ENCODE data around the gene RAD9A.
"Not testable (repeated sequence)": the region's sequence is repeated elsewhere in the genome, so short reads cannot be mapped to it uniquely, and the experiment has no call there.

RAD9A gene

DNA sequence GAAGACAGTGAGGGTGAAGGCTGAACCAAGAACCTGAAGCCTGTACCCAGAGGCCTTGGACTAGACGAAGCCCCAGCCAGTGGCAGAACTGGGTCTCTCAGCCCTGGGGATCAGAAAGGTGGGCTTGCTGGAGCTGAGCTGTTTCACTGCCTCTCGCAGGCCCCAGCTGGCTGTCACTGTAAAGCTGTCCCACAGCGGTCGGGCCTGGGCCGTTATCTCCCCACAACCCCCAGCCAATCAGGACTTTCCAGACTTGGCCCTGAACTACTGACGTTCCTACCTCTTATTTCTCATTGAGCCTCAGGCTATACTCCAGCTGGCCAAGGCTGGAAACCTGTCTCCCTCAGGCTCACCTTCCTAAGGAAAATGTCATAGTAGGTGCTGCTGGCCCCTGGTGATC is 5.8 kb downstream of the RAD9A start:
- DNase-seq (ENCODE audit: low spot score): no peak

DNA sequence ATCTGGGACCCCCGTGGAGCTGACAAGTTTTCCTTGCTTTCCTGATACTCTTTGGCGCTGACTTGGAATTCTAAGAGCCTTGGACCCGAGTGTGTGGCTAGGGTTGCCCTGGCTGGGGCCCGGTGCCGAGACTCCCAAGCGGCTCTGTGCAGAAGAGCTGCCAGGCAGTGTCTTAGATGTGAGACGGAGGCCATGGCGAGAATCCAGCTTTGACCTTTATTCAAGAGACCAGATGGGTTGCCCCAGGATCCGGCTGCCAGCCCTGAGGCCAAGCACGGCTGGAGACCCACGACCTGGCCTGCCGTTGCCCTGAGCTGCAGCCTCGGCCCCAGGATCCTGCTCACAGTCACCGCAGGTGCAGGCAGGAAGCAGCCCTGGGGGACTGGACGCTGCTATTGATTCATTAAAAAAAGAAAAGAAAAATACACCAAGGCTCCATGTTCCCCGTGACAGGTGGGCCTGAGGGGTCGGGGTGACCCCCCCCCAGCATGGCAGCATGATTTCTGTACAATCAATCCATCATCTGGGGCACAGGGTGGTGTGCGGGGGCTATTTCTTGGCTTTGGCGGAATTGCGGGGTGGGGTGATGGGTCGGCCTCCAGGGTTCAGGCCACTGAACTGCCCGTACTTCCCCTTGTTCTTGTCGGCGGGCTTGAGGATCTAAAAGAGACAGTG is 6.3 kb downstream of the RAD9A start:
- no peak for DNase-seq (ENCODE audit: low spot score)

DNA sequence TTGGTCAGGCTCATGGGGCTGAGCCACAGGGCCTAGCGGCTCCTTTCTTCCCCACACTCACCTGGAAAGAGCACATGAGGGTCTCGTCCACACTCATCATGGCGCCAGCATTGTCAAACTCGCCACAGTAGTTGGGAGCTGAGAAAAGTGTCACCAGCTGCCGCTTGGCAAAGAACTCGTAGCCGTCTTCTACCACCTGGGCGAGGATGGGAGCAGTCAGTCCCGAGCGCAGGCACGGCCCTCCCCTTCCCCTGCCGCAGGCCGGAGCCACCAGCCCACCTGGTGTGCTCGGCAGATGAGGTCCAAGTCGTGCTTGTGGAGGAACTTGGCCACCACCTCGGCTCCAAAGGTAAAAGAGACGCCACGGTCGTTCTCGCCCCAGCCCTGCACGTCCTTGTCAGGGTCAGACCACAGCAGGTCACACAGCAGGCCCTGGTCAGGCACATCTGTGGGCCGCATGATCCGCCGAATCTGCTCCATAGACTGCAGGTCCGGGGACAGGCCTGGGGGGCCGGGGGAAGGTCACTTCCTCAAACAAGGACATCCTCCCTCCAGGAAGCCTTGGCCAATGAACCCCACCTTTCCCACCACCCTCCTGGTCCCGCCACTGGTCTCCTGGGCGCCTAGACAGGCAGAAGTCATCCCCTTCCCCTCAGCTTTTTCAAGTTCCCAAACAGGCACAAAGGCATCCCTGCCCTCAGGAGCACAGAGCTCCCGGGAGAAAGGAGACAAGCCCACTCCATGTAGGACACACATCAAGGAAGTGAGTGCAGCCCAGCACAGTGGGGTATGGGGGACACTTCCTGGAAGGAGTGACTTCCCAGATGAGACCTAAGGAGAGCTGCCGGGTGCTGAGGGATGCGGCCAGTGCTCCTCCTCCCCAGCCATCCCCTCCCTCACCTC is 7.1 kb downstream of the RAD9A start:
- DNase-seq (ENCODE audit: low spot score): no peak

DNA sequence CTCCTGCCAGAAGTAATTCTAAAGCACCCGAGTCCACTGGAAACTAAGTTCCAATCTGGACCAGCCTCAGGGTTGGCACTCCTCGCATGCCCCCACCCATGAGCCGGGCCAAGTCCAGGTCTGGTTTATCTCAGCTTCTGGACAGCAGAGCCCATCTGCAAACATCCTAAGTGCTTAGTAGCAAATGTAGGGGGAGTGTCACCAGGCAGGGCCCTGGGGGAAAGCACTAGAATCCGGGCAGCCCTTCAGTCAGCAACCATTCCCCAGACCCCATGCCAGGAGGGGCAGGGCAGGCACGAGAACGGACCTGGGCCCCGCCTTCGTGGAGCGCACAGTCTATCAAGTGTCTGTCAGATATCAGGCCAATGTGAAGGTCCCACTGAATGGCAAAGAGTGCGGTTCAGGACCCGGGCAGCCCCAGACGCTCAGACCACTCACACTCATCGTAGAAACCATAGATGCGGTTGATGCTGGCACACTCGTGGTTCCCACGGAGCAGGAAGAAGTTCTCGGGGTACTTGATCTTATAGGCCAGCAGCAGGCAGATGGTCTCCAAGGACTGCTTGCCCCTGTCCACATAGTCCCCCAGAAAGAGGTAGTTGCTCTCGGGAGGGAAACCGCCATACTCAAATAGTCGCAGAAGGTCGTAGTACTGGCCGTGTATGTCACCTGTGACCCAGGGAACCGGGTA is 8.6 kb downstream of the RAD9A start:
- no peak for DNase-seq (ENCODE audit: low spot score)

DNA sequence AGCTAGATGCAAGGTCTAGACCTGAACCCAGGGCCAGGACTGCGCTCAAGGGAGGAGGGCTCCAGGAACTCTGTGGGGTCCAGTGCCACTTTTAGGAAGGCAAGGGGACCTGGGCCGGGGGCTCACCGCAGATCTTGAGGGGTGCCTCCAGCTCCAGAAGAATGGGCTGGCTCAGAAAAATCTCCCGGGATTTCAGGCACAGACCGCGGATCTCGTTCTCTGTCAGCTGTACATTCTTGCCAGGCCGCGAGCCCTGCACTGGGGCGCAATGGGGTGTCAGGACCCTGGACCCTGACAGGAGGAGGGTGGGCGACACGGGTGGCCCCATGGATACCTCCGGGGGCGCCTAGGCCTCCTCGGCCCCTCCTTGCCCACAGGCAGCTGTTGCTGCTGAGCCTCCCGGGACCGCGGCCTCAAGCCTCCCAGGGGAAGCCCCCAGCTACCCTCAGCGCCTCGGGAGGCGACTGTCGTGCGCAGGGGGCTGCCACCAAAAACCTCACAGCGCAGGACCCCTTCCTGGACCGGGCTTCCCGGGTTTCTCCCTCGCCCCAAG is 9.2 kb downstream of the RAD9A start:
- DNase-seq (ENCODE audit: low spot score): no peak

DNA sequence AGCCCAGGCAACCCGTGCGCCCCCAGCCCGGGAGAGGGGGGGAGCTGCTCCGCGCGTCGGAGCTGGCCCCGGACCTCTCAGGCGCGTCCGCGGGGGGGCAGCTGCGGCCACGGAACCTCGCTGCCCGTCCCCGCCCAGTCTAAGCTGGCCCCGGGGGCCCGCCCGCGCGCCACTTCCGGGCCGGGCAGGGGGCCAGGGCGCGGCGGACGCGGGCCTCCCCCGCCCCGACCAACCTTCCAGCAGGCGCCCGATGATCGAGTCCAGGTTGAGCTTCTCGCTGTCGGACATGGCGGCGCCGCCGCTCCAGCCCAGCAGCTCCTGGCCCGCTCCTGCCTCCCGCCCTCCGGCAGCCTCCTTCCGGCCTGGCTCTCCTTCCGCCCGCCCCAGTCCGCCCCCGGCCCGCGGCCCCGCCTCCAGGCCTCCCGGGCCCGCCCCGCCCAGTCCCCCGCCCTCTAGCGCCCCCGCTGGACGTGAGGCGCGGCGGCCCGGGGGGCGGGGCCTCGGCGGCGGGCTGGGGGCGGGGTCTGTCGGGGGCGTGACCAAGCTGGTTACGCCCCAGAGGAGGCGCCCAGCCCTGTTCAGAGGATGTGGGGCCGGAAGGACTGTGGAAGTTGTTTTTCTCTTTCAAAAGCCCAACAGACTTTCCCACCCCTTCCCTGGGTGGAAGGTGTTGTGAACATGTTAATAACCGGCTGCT is 9.9 kb downstream of the RAD9A start, which contains the start of gene PPP1CA:
Gene PPP1CA (minus strand): TSS at position 364 of the 697 bp plus-strand sequence. CDS start 76 bp downstream, at position 288.
- peak; percentile 93 for DNase-seq (ENCODE audit: low spot score)

DNA sequence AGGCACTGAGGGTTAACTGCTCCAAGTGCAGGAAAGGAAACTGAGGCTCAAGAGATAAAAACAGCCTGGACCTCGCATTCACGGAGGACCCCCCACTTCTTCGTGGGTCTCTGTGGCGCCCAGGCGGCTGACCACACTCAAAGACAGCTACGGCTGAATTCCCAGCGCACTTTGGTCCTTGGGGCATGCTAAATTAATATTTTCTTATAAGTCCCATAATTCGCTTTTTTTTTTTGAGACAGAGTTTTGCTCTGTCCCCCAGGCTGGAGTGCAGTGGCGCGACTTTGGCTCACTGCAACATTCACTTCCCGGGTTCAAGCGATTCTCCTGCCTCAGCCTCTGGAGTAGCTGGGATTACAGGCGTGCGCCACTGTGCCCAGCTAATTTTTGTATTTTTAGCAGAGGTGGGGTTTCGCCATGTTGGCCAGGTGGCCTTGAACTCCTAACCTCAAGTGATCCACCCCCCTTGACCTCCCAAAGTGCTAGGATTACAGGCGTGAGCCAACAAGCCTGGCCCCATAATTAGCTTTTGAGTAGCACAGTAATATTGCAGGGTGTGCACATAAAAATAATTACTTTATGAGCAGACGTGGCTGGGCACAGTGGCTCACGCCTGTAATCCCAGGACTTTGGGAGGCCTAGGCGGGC is 10.5 kb downstream of the RAD9A start:
- not testable (repeated sequence) for DNase-seq (ENCODE audit: low spot score)

DNA sequence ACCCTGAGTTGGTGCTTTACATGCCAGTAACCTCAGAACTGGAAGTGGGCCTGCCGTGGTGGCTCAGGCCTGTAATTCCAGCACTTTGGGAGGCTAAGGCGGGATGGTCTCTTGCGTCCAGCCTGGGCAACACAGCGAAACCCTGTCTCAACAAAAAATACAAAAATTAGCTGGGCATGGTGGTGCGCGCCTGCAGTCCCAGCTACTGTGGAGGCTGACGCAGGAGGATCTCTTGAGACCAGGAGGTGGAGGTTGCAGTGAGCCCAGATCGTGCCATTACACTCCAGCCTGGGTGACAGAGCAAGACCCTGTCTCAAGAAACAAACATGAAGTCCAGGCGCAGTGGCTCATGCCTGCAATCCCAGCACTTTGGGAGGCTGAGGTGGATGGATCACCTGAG is 11.3 kb downstream of the RAD9A start:
- not testable (repeated sequence) for DNase-seq (ENCODE audit: low spot score)

DNA sequence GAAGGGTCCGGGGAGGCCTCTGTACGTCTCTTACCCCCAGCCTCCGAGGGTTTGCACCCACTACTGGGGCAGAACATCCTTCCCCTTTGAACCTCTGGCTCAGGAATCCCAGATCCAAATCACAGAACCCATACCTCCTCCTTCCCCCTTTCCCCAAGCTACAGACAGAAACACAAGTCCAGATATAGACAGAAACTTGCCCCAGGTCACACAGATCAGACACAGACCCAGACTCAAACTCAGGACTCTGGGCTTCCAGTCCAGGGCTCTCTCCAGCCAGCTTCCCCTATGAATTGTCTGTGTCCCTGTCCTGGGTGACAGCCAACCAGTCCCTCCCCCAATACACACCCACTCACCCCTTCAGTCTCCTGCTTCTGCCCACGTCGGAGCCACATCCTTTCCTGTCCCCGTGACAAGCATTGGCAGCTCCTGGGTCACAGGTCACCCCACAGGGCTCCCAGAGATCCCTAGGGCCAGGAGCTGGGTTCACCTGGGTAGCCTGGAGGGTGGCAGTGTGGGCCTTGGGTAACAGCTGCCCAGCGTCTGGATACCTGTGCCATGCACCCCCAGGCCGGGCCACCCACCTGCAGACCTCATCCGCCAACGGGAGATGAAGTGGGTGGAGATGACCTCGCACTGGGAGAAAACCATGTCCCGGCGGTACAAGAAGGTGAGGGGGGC is 12.9 kb downstream of the RAD9A start:
- DNase-seq (ENCODE audit: low spot score): no peak

DNA sequence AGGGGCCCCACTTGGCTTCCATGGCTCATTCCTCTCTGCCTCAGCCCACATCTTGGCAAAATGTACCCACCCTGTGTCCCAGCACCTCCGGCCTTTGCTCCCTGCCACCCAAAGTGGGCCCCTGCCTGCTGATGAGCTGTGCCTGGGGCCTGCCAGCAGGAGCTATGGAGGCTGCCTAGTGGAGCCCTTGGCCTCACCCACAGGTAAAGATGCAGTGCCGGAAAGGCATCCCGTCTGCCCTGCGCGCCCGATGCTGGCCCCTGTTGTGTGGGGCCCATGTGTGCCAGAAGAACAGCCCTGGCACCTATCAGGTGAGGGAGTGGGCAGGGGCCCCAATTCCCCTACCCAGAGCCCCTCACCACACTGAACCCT is 13.4 kb downstream of the RAD9A start:
- DNase-seq (ENCODE audit: low spot score): no peak

DNA sequence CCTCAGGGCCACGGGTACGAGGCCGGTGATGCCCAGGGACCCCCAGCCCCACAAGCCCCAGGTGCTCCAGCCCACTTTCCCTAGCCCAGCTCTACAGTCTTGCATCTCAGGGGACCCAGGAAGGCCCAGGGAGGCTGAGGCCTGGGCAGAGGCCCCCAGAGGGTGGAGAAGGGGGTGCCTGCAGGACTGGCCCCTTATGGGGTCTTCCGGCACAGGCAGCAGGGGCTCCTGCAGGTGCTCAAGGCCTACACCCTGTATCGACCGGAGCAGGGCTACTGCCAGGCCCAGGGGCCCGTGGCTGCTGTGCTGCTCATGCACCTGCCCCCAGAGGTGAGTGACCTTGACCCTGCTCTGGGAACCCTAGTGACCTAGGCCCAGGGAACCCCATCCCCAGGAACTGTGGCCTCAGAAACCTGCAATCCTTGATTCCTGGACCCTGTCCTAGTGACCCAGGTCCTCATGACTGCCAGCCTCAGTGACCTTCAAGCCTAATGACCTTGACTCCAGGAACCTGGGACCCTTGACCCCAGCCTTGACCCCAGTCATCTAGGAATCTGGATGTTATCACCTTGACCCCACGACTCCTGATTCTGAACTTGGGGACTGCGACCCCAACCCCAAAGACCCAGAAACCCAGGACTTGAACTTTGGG is 14.0 kb downstream of the RAD9A start:
- DNase-seq (ENCODE audit: low spot score): no peak

DNA sequence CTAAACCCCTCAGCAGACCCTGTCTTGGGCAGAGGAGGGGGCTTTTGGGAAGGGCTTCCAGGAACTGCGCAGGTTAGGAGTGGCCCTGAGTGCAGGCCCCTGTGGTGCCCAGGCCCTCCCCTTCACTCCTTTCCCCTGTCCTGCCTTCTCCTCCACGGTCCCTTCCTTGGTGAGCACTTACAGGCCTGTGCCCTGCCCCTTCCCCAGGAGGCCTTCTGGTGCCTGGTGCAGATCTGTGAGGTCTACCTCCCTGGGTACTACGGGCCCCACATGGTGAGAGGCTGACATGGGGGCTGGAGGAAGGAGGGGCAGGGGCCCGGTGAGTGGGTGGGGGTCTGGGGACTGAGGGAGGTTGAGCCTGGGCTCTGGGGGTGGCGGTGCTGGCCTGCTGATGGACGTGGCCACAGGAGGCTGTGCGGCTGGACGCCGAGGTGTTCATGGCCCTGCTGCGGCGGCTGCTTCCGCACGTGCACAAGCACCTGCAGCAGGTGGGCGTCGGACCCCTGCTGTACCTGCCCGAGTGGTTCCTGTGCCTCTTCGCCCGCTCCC is 14.7 kb downstream of the RAD9A start:
- DNase-seq (ENCODE audit: low spot score): no peak

DNA sequence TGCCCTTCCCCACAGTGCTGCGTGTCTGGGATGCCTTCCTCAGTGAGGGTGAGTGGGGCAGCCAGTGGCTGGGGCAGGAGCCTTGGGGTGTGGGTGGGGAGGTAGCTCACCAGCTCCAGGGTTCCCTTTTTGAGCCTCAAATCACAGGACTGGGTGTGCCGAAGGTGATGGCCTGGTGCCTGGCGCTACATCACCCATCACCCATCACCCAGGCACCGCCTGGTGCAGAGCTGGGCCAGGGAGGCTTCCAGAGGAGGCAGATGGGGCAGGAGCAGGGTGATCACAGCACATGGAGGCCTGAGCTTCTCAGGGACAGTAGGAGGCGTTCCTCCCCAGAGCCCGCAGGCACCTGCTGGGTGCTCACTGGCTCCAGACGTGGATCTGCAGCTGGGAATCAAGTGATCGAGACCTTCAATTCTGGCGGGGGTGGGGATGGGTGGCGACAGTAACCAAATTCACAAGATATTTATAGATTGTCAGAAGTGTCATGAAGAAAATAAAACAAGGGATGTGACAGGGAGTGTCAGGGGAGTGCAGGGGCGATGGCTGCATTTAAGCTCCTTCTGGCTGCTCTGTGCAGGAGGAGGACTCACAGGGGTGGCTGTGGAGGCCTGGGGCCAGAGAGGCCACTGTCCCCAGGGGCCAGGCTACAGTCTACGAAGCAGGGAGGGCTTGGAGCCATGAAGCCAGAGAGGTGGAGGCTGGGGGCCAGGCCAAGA is 15.3 kb downstream of the RAD9A start:
- peak; percentile 87 for DNase-seq (ENCODE audit: low spot score)

DNA sequence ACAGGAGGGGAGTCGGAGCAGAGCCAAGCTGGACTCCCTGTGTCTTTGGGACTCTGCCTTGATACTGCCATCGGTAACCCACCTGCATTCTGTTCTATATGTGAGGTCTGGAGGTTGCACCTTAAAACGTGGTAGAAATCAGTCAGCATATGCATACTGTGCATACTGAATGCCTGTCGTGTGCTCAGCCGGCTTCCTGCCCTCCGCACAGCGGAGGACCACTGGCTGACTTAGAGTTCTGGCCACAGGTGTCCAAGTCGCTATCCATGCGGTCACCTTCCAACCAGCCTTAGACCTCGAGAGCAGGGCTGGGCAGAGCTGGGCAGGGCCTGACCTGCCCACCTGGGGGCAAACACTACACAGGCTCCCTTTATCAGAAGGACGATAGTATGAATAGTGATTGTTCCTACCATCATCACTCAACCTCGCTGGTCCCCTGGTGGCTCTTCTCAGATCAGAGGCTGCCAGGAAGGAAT is 15.9 kb downstream of the RAD9A start:
- DNase-seq (ENCODE audit: low spot score): no peak

DNA sequence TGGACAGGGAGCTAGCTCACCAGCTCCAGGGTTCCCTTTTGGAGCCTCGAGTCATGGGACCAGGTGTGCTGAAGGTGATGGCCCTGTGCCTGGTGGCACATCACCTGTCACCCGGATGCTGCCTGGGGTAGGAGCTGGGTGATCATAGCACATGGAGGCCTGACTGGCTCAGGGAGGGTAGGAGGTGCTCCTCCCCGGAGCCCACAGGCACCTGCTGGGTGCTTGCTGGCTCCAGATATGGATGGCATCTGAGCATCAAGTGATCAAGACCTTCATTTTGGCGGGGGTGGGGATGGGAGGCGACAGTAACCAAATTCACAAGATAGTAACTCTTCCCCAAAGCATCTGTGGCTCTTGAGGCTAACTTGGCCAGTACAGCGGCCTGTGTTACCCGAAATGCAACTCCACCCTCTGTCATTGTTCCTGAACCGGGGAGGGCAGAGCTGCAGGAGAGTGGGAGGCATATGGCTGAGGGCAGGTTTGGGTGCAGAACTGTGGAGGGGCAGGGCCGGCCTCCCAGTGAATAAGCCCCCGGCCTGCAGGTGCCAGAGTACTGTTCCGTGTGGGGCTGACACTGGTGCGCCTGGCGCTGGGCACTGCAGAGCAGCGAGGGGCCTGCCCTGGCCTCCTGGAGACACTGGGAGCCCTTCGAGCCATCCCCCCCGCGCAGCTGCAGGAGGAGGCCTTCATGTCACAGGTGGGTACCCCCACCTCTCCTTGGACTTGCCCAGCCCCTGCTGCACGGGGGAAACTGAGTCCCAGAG is 16.8 kb downstream of the RAD9A start:
- DNase-seq (ENCODE audit: low spot score): no peak

DNA sequence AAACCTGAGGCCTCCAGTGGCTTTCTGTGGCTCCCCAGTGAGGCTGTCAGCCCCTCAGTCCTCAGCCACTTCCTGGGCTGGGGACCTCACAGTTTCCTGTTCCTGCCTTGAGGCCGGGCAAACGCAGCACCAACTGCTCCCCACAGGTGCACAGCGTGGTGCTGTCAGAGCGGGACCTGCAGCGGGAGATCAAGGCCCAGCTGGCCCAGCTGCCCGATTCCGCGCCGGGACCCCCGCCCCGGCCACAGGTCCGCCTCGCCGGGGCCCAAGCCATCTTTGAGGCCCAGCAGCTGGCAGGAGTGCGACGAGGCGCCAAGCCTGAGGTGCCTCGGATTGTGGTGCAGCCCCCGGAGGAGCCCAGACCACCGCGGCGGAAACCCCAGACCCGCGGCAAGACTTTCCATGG is 17.5 kb downstream of the RAD9A start:
- no peak for DNase-seq (ENCODE audit: low spot score)

DNA sequence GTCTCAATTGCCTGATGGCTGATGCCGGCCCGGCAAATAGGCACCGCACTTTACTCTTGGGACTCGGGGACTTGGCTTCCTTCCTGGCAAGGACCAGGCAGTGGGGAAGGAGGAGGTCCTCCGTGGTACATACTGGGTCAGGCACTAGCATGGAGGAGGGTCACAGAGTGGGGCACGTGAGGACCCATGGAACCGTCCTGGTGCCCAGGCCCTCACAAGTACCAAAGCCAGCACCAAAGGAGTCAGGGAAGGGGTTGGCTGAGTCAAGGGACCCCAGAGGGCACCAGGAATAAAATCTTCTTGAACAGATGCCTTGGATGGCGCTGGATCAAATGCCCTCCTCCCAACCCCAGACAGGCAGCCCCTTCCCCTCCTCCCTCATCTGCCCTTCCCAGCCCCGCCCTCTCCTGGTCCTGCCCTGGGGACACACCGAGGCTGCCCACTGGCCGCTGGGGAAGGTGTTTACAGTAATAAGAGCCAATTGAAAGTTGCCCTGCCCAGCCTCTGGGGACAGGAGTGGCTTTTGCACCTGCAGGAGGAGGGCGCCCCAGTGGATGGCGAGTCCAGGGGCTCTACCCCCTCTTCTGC is 18.1 kb downstream of the RAD9A start:
- no peak for DNase-seq (ENCODE audit: low spot score)

DNA sequence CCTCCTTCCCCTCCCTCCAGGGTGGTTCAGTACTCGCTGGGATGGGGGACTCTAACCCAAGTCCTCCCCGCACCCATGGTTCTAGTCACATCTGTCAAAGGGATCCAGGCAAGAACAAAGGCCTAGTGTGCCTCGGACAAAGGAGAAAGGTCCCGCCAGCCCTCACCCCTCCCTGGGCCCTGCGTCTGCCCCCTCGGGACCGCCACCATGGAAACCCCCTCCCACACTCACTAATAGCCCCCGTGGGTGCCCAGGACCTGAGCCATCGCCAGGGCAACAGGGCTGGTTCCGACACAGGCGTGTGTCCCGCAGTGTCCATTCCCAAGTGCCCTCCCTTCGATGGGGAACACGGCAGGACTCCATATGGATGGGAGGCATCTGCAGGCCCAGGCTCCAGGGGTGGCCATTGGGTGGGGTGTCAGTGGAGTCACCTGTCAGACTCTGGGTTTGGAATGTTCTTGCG is 18.6 kb downstream of the RAD9A start:
- peak; percentile 93 for DNase-seq (ENCODE audit: low spot score)

Measured in putamen (tissue), 1 donor.